LHCN-M2 (cell line): ENCODE measurements around the gene HSPB7. TPM values are rescaled to one million over a fixed set of nuclear protein-coding genes. Genes with fewer than 3 reads are reported as not detected.
"Not testable (repeated sequence)": the region's sequence is repeated elsewhere in the genome, so short reads cannot be mapped to it uniquely, and the experiment has no call there.

Source experiments
- DNase-seq: peaks from one replicate; pipeline ENCODE4 v3.0.0-alpha.2; 2012; ENCODE audit warnings: low read depth
- total RNA-seq: library from RNA; depleted of rRNA; stranded (reverse); fragments of >200 nt; gene quantifications from 2 replicates; pipeline ENCODE4 v1.2.3, GENCODE V29; 2014

Gene HSPB7
- total RNA-seq, 1 experiment from 2014 or later = 3.3 TPM

DNA sequence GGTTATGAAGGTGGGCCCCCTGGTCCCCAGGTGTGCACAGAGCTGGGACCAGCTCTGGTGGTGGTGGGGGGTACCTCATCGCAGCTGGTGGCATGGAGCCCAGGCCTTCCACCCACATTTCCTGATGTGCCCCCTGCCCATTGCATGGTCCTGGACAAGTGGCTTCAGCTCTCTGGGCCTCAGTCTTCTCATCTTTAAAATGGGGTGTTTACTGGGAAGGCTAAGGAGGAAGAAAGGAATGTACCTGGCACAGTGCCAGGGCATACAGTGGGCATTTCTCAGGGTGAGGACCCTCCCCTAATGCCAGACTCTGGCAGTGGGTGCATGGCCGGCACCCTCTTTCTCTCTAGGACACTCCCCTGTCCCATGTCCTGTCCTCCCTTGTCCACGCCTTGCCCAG is 33.2 kb upstream of the HSPB7 start:
- DNase-seq = no peak

- DNase-seq = no peak
These were observed 32.5 kb upstream of the HSPB7 start for GRCh38 chr1:16050328-16050727.

GRCh38 chr1:16048573-16049189 is 30.8 kb upstream of the HSPB7 start:
- DNase-seq = no peak

DNA sequence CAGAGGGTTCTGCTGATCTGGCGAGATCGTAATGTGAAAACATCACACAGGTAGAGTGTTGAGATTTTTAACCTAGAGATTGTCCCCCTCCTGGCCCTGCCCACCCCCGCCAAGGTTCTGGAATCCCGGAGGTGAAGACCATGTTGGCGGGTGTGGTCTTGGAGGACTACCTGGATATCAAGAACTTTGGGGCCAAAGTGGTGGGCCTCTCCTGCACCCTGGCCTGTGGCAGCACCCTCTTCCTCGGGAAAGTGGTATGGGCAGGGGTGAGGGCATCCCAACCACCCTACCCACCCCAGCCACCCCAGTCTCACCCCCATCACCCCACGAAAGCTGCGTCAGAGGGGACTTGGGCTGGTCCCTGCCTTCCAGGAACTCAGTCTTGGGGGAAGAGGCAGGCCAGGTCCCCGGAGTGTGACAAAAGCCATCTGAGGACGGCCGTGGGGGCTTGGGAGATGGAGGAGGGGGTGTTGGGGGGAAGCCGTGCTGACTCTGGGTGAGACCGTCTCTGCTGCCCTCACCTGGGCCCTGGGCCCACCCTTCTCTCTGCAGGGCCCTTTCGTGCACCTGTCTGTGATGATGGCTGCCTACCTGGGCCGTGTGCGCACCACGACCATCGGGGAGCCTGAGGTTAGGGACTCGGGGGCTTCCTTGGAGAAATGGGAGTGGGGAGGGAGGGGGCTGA is 30.1 kb upstream of the HSPB7 start:
- no peak for DNase-seq

DNA sequence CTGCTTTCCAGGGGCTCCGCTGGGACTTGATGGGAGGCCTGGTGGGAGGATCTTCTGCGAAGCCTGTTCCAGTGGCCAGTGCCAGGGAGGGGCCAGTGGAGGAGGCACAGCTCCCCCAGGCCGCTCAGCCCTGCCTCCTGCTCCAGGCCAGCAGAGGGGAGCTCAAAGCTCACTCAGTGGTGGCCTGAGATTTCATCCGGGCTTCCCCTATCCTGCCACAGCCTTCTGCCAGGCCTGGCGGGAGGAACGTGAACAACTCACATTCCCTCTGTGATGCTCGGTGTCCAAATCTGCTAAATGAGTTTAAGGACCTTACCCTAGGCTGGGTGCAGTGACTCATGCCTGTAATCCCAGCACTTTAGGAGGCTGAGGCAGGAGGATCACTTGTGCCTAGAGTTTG is 29.0 kb upstream of the HSPB7 start:
- peak; percentile 20 for DNase-seq

DNA sequence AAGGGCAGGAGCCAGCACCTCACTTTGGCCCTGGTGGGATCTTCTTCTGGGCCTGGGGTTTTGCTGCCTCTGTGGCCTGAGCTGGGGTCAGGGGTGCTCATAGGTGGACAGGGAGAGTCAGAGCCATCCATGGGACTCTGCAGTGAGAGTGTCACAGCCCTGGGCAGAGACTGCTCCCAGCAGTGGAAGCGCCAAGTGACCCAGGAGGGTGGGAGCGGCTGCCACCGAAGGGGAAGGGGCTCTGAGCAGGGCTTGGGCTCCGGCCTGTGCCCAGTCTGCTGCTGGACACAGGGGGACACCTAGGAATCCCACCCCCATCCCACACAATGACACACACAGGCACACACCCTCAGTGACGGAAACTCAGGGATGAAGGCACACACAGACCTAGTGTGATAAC is 26.1 kb upstream of the HSPB7 start:
- no peak for DNase-seq

DNA sequence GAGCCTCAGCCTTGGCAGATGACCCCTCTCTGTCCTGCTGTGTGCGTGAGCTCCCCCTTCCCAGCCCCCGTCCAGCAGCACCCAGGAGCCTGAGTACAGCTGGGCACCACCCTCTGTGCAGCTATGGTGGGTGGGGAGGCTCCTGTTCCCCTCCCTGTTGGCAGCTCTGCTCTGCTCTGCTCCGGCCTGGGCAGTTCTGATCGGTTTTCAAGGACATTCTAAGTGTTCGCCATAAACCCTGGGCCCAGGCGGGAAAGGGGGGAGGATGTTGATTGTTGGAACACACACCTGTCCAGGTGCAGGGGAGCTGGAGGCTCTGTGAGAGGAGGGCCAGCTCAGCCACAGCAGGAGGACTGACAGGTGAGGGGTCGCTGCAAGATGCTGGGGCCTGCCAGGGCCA is 25.7 kb upstream of the HSPB7 start, which contains the start of gene CLCNKB:
TSS of gene CLCNKB (plus strand) at position 262 of the 400 bp plus-strand sequence. CDS start 711 bp downstream, outside the sequence.
- no peak for DNase-seq

- not testable (repeated sequence) for DNase-seq
These were observed 24.8 kb upstream of the HSPB7 start for GRCh38 chr1:16042654-16043053.

DNA sequence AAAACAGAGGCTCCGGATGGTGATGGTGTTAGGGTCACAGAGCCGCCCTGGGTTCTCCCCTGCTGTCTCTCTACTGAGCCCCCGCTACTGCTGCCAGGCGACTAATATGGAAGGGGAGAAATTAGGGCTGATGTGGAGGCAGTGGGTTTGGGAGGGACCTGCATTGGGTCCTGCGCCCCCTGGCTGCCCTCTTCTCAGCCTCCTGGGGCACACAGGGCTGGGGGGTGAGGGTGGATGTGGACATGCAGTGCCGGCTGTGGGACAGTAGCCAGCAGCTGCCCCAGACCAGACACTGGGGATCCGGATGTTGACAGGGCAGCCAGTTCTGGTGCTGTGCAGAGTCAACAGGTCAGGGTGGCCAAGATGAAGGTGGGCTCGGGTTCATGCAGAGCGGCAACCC is 24.3 kb upstream of the HSPB7 start:
- no peak for DNase-seq

DNA sequence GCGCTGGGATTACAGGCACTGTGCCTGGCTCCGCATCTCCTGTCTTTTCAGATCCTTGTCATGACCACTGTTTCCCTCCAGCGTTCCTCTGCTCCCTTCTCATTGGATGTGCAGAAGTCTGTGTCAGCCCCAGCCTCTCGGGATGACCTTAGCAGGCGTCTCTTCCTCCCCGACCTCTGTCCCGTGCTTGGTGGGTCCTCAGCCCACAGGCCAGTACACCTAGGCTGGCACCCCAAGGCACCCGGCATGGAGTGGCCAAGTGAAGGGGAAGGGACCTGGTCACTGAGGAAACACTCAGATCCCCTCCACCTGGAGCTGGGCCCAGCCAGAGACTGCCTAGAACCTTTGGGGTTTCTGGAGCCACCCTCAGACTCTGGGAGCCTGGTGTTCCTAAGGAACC is 23.4 kb upstream of the HSPB7 start:
- no peak for DNase-seq

DNA sequence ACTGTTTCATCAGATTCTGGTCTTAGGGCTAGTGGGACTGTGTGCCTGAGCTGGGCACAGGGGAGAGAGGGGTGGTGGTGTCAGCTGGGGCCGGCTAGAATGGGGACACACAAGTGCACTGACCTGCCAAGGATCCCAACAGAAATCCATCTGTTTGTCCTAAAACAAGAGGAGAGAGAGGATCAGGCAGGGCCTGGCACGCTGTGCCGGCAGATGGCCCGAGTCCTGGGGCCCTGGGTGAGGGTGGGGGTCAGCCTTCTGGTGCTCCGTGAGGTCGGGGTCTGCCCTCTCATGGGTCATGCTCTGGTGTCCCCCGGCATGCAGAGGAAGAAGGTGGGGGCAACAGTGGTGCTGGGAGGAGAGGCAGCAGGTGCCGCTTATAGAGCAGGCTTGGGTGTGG is 22.0 kb upstream of the HSPB7 start:
- not testable (repeated sequence) for DNase-seq

GRCh38 chr1:16038620-16038912 is 20.7 kb upstream of the HSPB7 start:
- no peak for DNase-seq

GRCh38 chr1:16036461-16036860 is 18.6 kb upstream of the HSPB7 start:
- not testable (repeated sequence) for DNase-seq

GRCh38 chr1:16033103-16033632 is 15.3 kb upstream of the HSPB7 start:
- DNase-seq = not testable (repeated sequence)

DNA sequence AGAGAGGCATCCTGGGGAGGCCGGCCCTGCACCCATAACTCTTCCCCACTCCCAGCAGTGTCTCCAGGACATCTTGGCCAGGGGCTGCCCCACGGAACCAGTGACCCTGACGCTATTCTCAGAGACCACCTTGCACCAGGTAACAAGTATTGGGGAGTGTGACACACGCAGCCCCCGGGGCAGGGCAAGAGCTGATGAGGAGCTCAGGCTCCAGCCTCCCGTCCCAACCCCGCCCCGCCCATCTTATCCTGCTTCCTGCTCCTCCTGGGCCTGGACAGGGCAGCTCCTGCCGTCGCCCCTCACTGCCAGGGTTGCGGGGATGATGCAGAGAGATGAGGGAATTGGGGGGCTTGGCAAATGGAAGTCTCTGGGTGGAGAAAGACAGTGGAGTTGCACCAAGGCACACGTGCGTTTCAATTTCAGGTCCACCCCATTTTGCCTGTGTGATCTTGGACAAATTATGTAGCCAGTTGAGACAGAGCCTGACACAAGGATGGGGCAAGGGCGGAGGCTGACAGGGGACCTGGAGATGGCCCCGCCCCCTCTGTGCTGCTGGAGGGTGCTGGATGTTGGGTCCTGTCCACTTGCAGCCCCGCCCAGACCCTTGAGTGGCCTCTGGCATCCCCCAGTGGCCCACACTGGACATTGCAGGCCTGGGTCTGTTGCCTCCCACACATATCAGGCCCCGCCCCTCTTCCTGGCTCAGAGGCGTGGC is 14.7 kb upstream of the HSPB7 start:
- peak; percentile 77 for DNase-seq

GRCh38 chr1:16031551-16031950 is 13.7 kb upstream of the HSPB7 start:
- no peak for DNase-seq

GRCh38 chr1:16029288-16029687 is 11.4 kb upstream of the HSPB7 start:
- no peak for DNase-seq

DNA sequence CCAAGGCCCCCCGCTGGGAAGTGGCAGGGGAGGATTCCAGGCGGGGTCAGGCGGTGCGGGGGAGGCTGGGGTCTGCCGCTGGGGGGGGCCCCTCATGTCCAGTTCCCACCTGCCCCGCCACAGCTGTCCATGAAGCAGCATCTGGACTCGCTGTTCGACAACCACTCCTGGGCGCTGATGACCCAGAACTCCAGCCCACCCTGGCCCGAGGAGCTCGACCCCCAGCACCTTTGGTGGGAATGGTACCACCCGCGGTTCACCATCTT is 11.1 kb upstream of the HSPB7 start:
- DNase-seq = not testable (repeated sequence)

DNA sequence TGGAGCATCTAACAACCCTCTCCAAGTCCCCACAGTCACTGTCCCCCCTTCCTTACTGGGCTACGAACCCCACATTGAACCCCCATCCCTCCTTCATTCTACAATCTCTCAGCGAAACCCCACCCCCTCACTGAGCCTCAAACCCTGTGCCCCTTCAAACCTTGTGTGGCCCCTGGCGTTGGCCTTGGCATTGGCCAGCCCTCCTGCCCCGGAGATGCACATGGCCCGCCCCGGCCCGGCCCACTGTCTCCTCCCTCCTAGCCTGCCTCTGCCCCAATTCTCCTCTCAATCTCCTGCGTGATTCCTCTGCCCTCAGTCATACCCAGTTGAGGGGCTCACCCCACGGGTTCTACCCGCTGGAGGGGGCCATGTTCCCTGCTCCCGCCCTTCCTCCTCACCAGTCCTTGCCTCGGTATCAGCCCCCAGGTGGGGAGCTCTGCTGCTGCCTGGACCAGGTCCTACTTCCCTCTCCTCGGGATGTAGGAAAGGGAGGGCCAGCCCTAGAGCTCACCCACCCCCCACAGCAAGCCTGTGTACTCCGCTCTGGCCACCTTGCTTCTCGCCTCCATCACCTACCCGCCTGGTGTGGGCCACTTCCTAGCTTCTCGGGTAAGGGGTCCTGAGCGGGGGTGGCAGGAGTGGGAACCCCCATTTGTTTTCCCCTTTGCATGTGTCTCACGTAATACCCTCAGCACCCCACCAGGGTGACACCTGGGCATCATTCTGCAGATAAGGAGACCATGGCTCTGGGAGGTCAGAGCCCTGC is 10.6 kb upstream of the HSPB7 start:
- DNase-seq = no peak

GRCh38 chr1:16026723-16027484 is 9.1 kb upstream of the HSPB7 start:
- DNase-seq = no peak

DNA sequence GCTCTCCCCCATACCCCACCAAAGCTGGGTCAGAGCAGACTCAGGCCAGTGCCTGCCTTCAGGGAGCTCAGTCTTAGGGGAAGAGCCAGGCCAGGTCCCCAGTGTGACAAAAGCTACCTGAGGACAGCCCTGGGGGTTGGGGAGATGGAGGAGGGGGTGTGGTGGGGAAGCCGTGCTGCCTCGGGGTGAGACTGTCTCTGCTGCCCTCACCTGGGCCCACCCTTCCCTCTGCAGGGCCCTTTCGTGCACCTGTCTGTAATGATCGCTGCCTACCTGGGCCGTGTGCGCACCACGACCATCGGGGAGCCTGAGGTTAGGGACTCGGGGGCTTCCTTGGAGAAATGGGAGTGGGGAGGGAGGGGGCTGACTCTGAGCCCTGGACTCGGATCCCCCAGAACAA is 8.5 kb upstream of the HSPB7 start:
- DNase-seq = not testable (repeated sequence)
